Fibroblast of skin of scalp (primary cell): ENCODE measurements around the gene ADGRB3.
"Not testable (repeated sequence)": the region's sequence is repeated elsewhere in the genome, so short reads cannot be mapped to it uniquely, and the experiment has no call there.

ENCODE experiments used
- DNase-seq: peaks from one replicate; pipeline ENCODE4 v3.0.0-alpha.2; 2013

The ADGRB3 gene

DNA sequence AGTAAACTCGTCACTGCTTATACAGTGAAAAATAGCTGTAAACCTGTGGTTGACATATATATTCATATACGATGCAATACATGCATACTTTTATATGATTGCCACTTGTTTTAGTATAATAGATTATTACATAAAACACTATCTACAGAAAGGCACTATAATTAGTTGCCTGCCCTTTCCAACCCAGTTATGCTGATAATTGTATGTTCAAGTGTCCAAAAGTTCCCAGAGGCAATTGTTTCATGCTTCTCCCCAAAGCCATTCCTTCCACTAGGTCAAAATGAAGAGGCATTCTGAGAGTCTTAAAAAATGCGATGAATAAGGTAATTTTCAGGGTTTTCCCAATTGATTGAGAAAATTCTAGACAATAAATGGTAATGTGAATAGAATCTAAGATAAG lies 727.1 kb downstream of the ADGRB3 start:
- no peak for DNase-seq

DNA sequence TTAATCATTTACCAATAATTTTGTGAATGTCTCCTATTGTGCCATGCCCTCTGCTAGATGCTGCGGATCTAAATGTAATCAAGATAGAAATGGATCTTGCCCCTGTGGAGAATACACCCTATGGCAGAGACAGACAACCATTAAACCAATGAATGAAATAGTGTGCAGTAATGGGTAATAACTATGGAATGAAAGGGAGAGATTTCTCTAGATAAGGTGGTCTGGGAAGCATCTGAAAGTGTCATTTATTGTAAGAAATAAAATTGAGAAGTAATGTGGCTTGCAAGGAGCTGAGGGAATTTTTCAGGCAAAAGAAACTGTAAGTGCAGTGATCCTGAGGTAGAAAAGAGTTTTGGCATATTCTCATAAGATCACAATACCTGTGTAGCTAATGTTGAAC lies 731.7 kb downstream of the ADGRB3 start:
- no peak for DNase-seq

DNA sequence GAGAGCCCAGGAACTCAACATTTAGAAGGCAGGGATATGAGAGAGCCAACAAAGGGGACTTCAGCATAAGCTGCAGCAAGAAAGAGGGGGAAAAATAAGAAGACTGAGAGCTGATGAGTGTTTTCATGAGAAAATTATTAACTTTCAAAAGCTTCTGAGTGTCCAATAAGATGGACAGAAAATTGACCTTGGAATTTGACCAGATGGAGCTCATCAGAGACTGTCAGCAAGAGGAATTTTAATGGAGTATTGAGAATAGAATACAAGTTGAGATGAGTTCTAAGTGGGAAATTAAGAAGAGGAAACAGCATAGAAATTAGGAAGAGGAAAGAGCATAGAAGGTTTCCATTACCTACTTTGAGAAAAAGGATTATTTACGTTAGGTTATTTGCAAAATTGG lies 733.5 kb downstream of the ADGRB3 start:
- DNase-seq, result no peak

DNA sequence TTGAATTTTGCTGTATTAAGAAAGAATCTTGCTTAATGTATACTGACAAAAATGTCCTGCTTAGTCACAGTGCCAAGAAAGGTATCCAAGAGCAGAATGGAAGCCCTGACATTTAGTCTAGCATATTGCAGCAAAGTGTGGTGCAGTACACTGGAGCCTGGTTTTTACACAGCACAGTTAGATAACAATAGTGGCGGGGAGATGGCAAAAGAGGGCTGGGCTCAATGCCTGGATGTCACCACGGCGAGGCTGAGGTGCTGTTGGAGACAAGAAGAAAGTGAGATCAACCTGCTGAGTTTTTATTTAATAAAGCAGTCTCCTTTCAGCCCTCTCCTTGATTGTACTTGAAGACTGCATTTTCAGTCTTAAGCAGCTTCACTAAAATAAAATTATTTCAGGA lies 735.7 kb downstream of the ADGRB3 start:
- DNase-seq, result no peak

DNA sequence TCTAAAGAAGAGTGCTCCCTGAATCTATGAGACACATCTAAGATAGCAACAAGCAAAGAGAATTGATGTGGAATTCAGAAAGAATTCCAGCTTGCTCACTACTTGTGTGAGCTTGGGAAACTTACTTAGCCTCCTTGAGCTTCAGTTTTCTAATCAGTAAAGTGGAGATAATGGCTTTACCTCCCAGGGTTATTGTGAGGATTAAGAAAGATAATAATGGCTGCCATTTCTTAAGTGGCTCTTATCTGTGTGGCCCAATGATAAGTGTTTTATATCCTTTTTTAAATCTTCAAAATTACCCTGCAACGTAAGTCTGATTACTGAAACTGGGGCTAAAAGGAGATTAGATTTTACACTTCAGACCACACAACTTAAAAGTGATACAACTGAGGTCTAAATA lies 743.2 kb downstream of the ADGRB3 start:
- no peak for DNase-seq

DNA sequence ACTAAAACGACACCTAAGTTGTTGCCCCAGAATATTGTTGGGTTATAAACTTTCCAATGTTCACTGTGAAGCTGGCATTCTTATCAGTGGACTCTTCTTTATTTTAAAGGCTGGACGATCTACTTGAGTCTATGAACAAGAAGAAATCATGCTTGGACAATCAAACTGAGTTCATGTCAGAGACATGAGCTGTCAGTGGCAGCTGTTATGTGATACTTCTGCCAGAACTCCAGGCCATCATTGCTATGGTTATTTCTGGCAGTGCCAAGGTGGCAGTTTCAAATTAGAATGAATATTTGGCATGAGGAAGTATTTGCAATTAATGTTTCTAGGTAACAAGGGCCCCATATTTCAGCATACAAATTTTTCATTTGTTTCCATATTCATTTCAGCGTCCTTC lies 744.4 kb downstream of the ADGRB3 start:
- no peak for DNase-seq

DNA sequence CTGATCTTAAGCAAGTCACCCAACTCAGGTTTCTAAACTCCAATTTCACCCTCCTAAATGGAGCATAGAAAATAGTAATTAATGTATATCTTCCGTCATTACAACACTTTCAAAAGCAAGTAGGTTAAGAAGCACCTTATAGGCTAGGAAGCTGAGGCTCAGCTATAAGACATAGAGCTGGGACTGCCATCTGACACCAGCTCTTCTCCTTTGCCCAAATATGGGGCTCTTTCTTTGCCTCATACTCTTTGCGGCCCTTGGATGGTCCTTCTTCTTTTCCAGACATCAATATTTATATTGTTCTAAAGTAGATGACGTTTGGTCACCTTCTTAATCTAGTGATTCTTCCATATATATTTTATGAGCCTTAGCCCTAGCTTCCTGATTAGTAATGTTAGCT lies 748.5 kb downstream of the ADGRB3 start:
- no peak for DNase-seq

DNA sequence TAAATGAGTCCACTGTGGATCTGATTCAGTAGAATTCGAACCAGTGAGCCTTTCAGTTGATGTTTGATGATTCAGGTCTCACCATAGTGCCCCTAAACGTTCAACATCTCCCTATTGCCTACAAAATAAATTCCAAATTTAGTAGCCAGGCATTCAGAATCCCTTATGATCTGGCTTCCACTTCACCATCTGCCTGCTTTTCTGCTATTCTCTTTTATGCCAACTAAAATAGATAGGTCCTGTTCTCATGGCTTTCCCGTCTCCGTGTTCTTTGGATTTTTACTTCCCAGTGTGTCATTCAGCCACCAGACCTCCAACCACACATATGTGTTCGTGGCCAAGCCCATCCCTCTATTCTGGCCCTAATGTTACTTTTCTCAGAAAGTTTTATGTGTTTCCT lies 751.3 kb downstream of the ADGRB3 start:
- no peak for DNase-seq

DNA sequence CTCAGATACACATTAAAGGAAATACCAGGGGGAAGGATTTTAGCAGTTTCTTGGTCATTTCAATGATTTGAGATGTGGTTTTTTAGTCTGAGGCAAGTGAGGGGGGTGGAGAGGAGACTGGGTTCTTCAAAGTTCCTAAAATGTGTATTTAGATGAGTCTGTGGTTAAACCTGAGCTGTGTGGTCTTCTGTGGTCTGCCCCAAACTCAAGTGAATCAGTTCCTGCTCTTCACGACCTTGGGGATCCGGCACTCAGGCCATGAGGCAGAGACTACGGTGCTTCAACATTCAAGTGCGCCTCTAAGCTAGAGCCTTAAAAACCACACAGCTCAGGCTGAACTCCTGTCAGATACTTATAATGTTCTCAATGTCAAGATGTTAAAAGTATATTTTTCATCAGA lies 755.0 kb downstream of the ADGRB3 start:
- DNase-seq, result no peak

DNA sequence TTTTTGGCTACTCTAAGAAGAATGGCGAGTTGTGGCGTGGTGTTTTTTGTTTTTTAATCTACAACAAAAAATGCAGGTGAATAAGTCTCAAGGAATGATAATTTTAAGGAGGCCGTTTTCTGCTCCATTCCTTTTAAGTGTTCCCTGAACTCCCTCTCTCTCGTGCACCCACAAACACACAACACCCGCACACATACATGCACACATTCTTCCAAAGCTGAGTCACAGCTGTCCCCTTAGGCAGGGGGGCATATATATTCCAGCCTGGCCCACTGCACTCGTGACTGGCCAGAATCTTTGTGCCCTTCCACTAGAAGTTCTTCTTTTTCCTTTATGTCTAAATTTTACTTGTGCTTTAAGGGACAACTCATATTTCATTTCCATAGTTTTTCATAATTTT lies 756.0 kb downstream of the ADGRB3 start:
- no peak for DNase-seq

DNA sequence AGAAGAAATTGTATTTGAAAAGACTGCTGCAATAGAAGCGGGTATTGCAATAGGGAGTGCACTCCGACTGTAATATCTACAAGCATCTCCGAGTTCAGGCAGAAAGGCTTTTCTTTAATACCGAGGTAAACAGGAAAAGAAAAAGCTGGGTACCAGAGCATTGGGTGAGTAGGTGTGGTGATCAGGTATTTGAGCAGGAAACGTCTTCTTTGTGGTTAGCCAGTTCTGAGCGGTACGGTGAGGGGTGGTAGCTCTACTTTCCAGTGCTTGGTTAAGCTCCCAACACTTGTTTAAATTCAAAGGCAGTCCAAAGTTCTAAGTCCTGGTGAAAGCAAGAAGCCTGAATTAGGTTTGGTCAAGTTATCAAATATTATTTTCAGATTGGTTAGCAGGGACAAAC lies 757.7 kb downstream of the ADGRB3 start:
- no peak for DNase-seq

DNA sequence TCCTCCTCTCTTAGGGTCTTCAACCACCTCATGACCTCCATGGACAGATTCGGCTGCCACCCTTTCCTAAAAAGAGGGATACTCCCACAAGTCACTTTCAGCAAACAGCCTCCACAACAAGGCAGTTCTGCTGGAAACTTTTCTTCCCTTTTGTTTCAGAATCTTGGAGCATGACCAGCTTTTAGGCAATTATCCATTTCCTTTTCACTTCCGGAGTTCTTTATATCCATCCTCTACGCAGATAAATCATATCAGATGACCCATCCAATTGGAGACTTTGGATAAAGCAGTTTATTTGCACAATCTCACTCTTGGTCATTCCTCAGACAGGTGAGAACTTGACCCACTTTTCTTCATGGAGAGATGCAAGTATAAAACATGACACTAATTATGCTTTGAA lies 763.2 kb downstream of the ADGRB3 start:
- DNase-seq, result no peak

DNA sequence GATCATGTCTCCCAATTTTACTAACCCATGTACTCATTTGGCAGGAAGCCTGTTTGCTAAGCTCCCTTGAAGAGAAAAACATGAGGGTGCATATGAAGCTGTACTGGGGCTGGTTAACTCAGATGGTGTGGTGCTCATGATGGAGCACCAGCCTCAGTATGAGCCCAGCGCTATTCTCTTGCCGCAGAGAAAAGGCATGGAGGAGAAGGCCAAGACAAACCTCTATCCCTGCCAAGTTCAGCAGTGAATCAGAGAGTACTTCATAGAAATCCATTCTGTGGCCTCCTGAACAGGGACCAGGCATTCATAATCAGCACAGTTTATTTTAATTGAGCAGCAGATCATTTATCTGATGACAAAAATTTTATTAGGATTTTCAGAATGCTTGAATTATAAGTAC lies 763.6 kb downstream of the ADGRB3 start:
- DNase-seq, result no peak

DNA sequence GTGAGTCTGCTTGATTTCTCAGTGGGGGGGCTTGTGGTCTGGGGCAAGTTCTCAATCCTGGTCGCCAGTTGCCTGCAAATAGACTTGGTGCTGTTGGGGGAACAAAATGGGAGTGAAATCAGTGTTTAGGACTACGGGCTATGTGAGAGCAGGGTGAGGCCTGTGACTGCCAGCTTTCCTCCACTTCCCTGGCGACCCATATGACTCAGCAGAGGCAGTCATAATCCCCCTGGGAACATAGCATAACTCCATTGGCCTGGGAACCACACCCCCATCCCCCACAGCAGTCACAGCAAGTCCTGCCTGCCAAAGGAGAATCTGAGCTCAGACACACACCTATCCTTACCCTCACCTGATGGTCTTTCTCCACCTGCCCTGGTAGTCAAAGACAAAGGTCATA lies 773.8 kb downstream of the ADGRB3 start:
- DNase-seq, result no peak

DNA sequence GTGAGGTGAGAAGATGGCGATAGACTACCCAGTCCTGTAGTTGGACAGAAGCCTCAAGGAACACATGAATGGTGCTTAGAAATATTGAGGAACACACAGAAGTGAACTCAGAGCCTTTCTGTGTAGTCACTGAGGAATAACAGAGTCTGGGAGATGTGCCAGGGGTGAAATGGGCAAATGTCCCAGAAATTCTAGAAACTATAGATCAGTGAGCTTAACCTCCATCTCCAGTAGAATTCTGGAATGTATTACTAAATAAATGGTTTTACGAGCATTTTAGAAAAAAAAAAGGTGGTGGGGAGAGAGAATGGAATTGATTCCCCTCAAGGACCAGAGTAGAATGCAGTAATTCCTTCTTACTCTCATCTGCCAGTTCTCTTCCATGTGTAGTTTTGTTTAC lies 781.7 kb downstream of the ADGRB3 start:
- DNase-seq, result peak; percentile 53

DNA sequence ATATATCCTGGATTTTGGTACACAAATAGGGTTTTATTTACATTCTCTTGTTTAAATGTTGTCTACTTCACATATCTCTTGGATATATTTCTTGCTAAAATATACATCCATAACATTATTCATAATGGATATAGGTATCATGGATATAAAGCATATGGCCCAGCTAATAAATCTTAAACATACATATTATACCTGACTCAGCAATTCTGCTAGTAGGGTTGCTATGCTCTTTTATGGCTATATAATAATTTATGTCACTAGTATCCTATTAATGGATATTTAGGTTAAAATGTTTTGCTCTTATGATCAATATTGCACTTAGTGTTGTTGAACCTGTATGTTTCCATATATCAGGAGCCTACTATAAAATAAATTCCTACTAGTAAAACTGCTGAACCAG lies 786.2 kb downstream of the ADGRB3 start:
- no peak for DNase-seq

DNA sequence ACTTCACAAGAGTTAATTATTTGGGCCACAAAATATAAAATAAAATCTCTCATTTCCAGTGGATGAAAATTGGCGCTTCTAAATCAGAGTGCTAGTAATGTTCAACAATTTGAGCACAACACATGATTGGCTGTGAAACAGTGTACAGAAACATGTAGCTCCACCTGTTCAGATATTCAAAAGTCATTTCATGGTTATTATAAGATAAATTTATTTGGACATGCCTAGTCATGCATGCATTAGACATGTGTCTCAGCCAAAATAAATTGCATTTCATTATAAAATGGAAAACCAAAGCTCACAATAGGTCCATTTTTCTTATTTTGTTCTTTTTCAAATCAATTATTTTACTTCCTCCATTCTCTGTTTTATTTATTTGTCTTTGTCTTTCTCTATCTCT lies 786.9 kb downstream of the ADGRB3 start:
- no peak for DNase-seq

DNA sequence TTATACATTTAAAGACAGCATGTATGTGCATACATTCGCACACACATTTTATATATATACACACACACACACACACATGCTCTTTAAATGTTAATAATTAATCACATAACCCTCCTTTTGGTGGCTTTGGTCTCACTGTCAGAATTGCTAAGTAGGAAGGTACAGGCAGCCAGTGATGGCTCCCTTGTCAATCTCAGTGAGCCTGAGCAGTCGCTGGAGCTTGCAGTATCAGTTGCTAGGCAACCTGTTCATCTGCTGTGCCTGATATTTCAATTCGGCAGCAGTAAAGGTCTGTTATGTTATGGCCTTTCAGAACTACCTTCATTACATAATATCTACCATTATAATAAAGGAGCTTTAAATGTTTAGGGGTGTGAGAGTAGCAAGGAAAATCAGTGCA lies 787.4 kb downstream of the ADGRB3 start:
- DNase-seq, result no peak

DNA sequence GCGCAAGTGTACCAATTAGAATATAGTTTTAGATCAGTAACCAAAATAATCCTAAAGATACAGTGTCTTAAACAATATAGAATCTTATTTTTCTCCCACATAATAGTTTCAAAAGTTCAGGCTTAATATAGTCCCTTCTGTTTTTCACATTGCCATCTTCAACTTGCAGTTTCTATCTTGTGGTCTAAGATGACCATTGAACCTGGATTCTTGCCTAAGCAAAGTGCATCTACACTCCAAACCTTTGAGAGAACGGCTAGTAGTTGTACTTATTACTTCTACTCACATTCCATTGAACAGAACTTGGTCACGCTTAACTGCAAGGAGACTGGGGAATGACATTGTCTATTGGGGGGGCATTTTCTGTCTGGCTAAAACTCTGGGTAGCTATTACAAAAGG lies 788.7 kb downstream of the ADGRB3 start:
- DNase-seq, result no peak

DNA sequence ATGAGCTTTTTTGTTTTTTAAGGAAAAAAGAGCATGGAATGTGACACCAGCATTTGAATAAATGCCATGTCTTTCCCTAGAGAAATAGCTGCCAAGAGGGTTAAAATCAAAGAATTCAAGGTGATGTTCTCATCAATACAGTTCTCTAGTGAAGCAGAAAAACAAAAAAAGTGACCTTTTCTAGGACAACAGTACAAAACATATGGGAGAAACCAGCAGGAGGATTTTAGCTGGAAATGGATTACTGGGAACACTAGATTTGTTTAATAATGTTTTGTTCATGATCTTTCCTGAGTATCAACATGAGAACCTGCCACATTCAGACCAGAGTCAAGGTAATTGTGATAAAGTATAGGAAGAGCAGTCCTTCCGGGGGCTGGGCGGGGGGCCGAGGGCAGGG lies 789.5 kb downstream of the ADGRB3 start:
- no peak for DNase-seq

DNA sequence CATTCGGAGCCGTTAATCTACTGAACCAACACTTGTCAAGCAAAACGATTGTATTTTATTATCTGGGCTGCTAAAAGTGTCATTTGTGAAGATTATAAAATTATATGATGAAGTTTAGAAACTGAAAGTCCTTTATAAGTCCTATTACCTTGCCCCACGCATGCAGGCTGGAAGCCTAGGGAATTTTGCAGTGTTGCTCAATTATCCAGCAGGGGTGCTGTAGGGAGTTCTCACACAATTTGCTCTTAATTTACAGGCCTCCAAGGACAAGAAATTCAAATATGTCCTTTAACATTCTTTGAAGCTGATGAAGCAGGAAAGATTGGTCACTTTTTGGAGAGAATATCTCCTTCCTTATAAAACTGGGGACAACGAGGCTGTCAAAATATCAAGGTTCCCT lies 792.8 kb downstream of the ADGRB3 start:
- no peak for DNase-seq

DNA sequence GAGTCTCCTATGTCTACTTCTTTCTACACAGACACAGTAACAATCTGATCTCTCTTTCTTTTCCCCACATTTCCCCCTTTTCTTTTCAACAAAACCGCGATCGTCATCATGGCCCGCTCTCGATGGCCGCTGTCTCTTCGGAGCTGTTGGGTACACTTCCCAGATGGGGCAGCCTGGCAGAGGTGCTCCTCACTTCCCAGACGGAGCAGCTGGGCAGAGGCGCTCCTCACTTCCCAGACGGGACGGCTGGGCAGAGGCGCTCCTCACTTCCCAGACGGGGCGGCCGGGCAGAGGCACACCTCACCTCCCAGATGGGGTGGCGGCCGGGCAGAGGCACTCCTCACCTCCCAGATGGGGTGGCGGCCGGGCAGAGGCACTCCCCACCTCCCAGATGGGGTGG lies 797.1 kb downstream of the ADGRB3 start:
- not testable (repeated sequence) for DNase-seq

DNA sequence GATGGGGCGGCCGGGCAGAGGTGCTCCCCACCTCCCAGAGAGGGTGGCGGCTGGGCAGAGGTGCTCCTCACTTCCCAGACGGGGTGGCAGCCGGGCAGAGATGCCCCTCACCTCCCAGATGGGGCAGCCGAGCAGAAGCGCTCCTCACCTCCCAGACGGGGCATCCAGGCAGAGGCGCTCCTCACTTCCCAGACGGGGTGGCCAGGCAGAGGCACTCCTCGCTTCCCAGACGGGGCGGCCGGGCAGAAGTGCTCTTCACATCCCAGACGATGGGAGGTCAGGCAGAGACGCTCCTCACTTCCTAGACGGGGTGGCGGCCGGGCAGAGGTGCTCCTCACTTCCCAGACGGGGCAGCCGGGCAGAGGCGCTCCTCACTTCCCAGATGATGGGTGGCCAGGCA lies 798.0 kb downstream of the ADGRB3 start:
- not testable (repeated sequence) for DNase-seq

DNA sequence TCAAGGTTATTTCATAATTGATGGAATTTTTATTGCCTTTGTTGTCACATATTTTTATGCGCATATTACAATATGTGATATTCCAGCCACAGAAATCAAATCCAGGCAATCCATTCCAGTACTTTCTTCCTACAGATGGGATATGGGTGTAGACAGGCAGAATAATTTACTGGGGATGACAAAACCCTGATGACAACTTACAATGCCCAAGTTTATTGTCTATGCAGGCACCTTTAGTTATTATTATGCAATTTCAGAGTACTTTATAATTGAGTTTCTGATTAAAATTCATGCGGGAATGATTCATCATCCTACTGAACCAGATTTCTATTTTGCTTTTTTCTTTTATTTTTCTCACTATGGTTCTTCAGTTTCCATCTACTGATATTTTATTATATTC lies 803.0 kb downstream of the ADGRB3 start:
- DNase-seq, result no peak
